ENCODE results near the gene FXYD4. TPM values are rescaled to one million over a fixed set of nuclear protein-coding genes. Genes with fewer than 3 reads are reported as not detected.
A peak's percentile ranks its signal among the peaks of the same experiment; 100 is the strongest.
"Not testable (repeated sequence)": the region's sequence is repeated elsewhere in the genome, so short reads cannot be mapped to it uniquely, and the experiment has no call there.

The FXYD4 gene, protein sequence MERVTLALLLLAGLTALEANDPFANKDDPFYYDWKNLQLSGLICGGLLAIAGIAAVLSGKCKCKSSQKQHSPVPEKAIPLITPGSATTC
- total RNA-seq (2014; rRNA removed; shearing (Covaris generic)), result not detected in 2 replicates
- polyA plus RNA-seq (2015; cell fraction: cytosol; rRNA removed), result not detected in 2 replicates
- polyA plus RNA-seq (2015; cell fraction: nucleus; rRNA removed), result not detected in 2 replicates

DNA sequence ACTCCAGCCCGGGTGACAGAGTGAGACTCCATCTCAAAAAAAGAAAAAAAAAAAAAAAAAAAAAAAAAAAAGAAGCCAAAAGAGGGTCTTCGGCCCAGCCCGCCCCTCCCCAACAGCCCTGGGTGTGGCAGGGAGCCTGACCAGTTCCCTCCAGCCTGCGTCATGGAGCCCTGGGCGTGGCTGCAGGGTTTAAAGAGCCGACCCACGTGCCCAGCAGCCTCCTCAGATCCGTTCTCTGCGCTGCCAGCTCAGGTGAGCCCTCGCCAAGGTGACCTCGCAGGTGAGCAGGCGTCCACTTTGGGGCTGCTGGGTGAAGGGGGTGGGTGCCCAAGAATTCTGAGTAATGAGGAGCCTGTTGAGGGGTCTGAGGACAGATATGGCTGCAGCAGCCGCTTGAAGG is at the start of gene FXYD4:
Gene FXYD4 (plus strand): TSS at position 219 of the 400 bp plus-strand sequence. CDS start 2,111 bp downstream, outside the sequence.
- DNase-seq (ENCODE audit: low read depth, low spot score), result no peak
- in situ Hi-C loops (cut with HindIII; ENCODE audit: low pct_unique_long_range_greater_than_20kb, low sequenced_read_pairs), result no loop called here

DNA sequence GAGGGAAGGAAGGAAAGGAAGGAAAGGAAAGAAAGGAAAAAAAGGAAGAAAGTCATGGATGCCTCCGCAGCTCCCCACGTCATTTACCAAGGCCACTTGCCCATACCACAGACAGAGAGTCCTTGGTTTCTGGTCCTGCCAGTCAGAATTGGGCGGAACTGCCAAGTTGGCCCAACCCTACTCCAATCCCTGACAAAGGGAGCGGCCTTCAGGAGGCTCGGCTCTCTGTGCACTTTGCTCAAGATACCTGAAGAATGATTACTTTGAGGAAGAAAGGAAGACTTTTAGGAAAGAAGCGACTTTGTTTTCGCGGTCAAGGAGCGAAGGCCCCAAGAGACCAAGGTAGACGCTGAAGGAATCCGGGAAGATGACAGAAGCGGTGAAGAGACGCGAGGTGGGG is 49.1 kb upstream of the FXYD4 start:
- in situ Hi-C loops (cut with HindIII; ENCODE audit: low pct_unique_long_range_greater_than_20kb, low sequenced_read_pairs), result no loop called here
- DNase-seq (ENCODE audit: low read depth, low spot score), result no peak

GRCh38 chr10:43322769-43323168 is 48.7 kb upstream of the FXYD4 start:
- in situ Hi-C loops (cut with HindIII; ENCODE audit: low pct_unique_long_range_greater_than_20kb, low sequenced_read_pairs), result no loop called here
- DNase-seq (ENCODE audit: low read depth, low spot score), result no peak

DNA sequence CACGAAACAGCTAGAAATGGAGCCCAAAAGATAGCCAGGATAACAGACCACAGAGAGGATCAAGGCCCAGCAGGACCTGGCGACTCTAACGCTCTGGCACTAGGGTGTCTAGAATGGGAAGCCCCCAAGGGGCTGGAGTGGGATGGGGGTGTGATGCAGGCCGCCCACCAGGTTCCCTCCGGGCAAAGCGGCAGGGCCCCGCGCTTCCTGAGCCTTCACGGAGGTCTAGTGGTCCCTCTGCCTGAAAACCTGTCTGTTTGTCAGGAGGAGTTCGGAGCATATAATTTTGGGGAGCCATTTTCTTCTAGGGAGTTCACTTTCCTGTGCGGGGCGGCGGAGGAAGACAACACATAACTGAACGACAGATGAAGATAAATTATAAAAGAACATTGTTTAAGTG is 48.2 kb upstream of the FXYD4 start:
- in situ Hi-C loops (cut with HindIII; ENCODE audit: low pct_unique_long_range_greater_than_20kb, low sequenced_read_pairs), result no loop called here
- DNase-seq (ENCODE audit: low read depth, low spot score), result no peak

GRCh38 chr10:43324876-43325275 is 46.6 kb upstream of the FXYD4 start:
- no peak for DNase-seq (ENCODE audit: low read depth, low spot score)
- in situ Hi-C loops (cut with HindIII; ENCODE audit: low pct_unique_long_range_greater_than_20kb, low sequenced_read_pairs), result no loop called here

DNA sequence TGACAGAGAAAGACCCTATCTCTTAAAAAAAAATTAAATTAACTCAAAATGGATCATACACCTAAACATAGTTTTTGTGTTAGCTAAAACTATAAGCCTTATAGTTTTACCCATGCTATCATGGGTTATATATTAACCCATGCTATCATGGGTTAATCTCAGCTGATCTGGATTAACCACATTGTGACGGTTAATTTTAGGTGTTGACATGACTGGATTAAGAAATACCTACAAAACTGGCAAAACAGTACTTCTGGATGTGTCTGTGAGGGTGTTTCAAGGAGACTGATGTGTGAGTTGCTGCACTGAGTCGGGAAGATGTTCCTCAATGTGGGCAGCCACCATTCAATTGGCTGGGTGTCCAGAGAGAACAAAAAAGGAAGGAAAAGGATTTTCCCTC is 44.3 kb upstream of the FXYD4 start:
- DNase-seq (ENCODE audit: low read depth, low spot score), result no peak
- in situ Hi-C loops (cut with HindIII; ENCODE audit: low pct_unique_long_range_greater_than_20kb, low sequenced_read_pairs), result no loop called here

DNA sequence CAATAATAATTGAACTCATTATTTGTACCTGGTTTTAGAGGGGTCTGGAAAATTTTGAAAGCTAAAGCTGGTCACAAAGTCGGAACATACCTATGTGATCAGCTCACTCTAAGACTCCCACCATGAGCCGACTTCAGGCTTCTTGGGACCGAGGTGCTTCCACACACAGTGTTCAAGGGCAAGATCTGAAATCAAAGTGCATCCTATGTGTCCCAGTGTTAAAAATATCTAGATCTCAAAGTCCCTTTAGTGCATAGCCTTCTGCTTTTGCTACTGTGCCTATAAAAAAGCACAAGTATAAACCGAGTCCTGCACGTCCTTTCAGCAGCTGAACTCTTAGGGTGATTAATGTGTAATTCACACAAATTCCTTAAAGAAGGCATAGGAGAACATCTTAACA is 43.5 kb upstream of the FXYD4 start:
- in situ Hi-C loops (cut with HindIII; ENCODE audit: low pct_unique_long_range_greater_than_20kb, low sequenced_read_pairs), result no loop called here

GRCh38 chr10:43328810-43329209 is 42.6 kb upstream of the FXYD4 start:
- in situ Hi-C loops (cut with HindIII; ENCODE audit: low pct_unique_long_range_greater_than_20kb, low sequenced_read_pairs); DNase-seq (ENCODE audit: low read depth, low spot score): not testable (repeated sequence)

More for the DNA sequence above, 43.5 kb upstream of the FXYD4 start:
- DNase-seq (ENCODE audit: low read depth, low spot score), result no peak

DNA sequence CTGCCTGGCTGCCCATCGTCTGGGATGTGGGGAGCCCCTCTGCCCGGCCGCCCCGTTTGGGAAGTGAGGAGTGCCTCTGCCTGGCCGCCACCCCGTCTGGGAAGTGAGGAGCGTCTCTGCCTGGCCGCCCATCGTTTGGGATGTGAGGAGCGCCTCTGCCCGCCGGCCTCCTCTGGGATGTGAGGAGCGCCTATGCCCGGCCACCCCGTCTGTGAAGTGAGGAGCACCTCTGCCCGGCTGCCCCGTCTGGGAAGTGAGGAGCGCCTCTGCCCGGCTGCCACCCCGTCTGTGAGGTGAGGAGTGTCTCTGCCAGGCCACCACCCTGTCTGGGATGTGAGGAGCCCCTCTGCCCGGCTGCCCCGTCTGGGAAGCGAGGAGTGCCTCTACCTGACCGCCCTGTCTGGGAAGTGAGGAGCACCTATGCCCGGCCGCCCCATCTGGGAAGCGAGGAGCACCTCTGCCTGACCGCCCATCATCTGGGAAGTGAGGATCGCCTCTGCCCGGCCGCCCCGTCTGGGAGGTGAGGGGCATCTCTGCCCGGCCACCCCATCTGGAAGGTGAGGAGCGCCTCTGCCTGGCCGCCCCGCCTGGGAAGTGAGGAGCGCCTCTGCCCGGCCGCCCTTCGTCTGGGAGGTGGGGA is 42.1 kb upstream of the FXYD4 start:
- in situ Hi-C loops (cut with HindIII; ENCODE audit: low pct_unique_long_range_greater_than_20kb, low sequenced_read_pairs); DNase-seq (ENCODE audit: low read depth, low spot score): not testable (repeated sequence)

DNA sequence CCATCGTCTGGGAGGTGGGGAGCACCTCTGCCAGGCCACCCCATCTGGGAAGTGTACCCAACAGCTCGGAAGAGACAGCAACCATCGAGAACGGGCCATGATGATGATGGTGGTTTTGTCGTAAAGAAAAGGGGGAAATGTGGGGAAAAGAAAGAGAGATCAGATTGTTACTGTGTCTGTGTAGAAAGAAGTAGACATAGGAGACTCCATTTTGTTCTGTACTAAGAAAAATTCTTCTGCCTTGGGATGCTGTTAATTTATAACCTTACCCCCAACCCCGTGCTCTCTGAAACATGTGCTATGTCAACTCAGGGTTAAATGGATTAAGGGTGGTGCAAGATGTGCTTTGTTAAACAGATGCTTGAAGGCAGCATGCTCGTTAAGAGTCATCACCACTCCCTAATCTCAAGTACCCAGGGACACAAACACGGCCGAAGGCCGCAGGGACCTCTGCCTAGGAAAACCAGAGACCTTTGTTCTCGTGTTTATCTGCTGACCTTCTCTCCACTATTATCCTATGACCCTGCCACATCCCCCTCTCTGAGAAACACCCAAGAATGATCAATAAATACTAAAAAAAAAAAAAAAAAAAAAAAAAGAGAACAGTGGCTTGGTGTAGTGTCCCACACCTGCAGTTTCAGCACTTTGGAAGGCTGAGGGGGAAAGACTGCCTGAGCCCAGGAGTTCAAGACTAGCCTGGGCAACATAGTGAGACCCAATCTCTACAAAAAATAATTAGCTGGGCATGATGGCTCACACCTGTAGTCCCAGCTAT is 41.2 kb upstream of the FXYD4 start:
- DNase-seq (ENCODE audit: low read depth, low spot score); in situ Hi-C loops (cut with HindIII; ENCODE audit: low pct_unique_long_range_greater_than_20kb, low sequenced_read_pairs): not testable (repeated sequence)

GRCh38 chr10:43330824-43331127 is 40.7 kb upstream of the FXYD4 start:
- in situ Hi-C loops (cut with HindIII; ENCODE audit: low pct_unique_long_range_greater_than_20kb, low sequenced_read_pairs); DNase-seq (ENCODE audit: low read depth, low spot score): not testable (repeated sequence)

- DNase-seq (ENCODE audit: low read depth, low spot score), result no peak
- in situ Hi-C loops (cut with HindIII; ENCODE audit: low pct_unique_long_range_greater_than_20kb, low sequenced_read_pairs), result no loop called here
Observed at GRCh38 chr10:43333653-43334052, 37.8 kb upstream of the FXYD4 start.

DNA sequence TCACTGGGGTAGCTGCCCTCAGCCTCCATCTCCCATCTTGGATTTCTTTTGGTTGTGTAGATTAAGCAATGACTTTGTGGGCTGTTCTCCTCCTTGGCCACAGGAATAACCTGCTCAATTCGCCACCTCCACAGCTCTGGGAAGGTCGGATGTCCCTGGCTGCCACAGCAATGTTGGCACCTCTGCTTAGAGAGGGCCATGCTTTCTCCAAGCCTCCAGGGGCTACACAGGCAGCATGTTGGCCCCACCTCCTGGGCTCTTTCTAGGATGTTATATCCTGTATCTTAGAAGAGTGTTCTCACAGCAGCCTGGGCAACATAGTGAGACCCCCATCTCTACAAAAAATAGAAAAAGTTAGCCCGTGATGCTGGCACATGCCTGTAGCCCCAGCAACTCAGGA is 35.4 kb upstream of the FXYD4 start:
- no peak for DNase-seq (ENCODE audit: low read depth, low spot score)
- in situ Hi-C loops (cut with HindIII; ENCODE audit: low pct_unique_long_range_greater_than_20kb, low sequenced_read_pairs), result no loop called here

DNA sequence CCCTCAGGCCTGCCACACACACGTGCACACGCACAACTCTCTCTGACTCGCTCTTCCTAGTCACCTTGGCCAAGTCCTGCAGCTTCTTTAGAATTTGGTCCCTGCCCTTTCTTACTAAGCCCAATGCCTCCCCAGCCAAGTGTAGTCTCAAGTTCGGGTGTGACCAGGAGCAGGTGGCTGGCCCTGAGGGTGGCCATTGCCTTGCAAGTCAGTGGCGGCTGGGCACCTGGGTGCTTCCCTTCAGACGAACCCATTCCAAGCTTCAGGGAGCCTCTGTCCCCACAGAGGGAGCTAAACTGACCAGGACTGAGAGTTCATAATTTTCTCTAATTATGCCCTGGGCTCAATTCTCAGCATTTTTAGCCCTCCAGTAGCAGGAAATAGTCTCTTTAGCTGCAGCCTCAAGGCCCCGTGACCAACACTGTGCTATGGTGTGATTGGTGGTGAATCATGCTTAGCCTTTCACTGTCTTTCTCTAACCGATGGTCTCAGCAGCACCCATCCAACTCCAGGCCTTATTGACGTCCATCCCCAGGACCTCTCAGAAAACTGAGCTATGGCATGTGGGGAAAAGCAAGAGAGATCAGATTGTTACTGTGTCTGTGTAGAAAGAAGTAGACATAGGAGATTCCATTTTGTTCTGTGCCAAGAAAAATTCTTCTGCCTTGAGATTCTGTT is 34.7 kb upstream of the FXYD4 start:
- in situ Hi-C loops (cut with HindIII; ENCODE audit: low pct_unique_long_range_greater_than_20kb, low sequenced_read_pairs), result no loop called here
- DNase-seq (ENCODE audit: low read depth, low spot score), result peak; percentile 2

DNA sequence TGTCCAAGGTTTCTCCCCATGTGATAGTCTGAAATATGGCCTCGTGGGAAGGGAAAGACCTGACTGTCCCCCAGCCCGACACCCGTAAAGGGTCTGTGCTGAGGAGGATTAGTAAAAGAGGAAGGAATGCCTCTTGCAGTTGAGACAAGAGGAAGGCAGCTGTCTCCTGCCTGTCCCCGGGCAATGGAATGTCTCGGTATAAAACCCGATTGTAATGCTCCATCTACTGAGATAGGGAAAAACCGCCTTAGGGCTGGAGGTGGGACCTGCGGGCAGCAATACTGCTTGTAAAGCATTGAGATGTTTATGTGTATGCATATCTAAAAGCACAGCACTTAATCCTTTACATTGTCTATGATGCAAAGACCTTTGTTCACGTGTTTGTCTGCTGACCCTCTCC is 33.9 kb upstream of the FXYD4 start:
- in situ Hi-C loops (cut with HindIII; ENCODE audit: low pct_unique_long_range_greater_than_20kb, low sequenced_read_pairs); DNase-seq (ENCODE audit: low read depth, low spot score): not testable (repeated sequence)

DNA sequence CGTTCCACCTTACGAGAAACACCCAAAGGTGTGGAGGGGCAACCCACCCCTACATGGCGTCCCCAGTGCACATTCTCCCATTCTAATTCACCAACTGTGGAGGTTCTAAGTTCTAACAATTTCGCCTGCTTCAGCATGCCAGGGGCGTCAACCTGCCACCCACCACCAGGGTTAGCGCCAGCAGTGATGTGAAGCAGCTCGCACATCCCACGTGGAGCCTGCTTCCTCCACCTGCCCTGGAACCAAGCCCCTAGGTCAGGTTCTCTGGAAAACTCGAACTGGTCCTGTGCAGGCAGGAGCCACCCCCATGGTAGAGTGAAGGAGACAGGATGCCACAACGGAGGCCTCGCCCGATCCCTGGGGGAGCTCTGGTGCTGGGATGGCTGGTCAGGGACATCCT is 33.3 kb upstream of the FXYD4 start:
- in situ Hi-C loops (cut with HindIII; ENCODE audit: low pct_unique_long_range_greater_than_20kb, low sequenced_read_pairs), result no loop called here

DNA sequence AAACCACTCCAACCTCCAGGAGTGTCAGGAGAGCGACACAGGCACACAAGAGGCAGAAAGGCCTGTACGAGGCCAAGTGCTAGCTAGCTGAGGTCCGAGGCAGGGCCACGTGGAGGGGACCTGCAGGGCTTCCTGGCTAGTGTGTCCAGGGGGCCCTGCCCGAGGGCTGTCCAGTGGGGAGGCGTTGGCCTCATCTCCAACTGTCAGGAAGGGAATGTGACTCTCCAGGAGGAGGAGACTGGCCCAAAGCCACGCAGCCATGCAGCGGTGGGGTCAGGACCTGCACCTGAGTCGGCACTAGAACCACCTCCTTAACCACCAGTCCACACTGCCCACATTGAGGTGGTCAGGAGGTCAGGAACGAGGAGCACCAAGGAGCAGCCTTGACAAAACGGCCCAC is 32.3 kb upstream of the FXYD4 start:
- DNase-seq (ENCODE audit: low read depth, low spot score), result no peak
- in situ Hi-C loops (cut with HindIII; ENCODE audit: low pct_unique_long_range_greater_than_20kb, low sequenced_read_pairs), result no loop called here

More for the DNA sequence above, 33.3 kb upstream of the FXYD4 start:
- no peak for DNase-seq (ENCODE audit: low read depth, low spot score)

DNA sequence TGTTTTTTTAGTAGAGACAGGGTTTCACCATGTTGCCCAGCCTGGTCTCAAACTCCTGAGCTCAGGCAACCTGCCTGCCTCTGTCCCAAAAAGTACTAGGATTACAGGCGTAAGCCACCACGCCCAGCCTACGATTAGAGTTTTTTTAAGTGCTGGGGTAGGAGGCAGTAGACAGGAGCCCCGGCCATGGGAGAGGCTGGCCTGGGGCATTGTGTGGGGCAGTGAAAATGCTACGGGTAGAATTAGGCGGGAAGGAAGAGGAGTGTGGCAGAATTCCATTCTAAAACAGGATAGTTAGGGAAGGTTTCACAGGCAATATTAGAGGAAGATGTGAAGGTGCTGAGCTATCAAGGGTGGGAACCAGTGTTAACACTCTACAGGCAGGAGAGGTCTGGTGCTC is 31.3 kb upstream of the FXYD4 start:
- DNase-seq (ENCODE audit: low read depth, low spot score), result no peak
- in situ Hi-C loops (cut with HindIII; ENCODE audit: low pct_unique_long_range_greater_than_20kb, low sequenced_read_pairs), result no loop called here
